ENCODE data around the gene NANP.

GRCh38 chr20:25563876-25564275 lies 59.9 kb downstream of the NANP start:
- TF ChIP-seq, protein P1, sequence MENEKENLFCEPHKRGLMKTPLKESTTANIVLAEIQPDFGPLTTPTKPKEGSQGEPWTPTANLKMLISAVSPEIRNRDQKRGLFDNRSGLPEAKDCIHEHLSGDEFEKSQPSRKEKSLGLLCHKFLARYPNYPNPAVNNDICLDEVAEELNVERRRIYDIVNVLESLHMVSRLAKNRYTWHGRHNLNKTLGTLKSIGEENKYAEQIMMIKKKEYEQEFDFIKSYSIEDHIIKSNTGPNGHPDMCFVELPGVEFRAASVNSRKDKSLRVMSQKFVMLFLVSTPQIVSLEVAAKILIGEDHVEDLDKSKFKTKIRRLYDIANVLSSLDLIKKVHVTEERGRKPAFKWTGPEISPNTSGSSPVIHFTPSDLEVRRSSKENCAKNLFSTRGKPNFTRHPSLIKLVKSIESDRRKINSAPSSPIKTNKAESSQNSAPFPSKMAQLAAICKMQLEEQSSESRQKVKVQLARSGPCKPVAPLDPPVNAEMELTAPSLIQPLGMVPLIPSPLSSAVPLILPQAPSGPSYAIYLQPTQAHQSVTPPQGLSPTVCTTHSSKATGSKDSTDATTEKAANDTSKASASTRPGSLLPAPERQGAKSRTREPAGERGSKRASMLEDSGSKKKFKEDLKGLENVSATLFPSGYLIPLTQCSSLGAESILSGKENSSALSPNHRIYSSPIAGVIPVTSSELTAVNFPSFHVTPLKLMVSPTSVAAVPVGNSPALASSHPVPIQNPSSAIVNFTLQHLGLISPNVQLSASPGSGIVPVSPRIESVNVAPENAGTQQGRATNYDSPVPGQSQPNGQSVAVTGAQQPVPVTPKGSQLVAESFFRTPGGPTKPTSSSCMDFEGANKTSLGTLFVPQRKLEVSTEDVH (IDR thresholded peaks at IDR 0.05; ENCODE audit: low read depth, partially characterized antibody) = no peak
- TF ChIP-seq RAD21 (IDR thresholded peaks at IDR 0.05; ENCODE audit: insufficient read depth, low read depth, low read length) (no peak), KDM1A (IDR thresholded peaks at IDR 0.05; ENCODE audit: borderline replicate concordance) (no peak), SMC3 (IDR thresholded peaks at IDR 0.05; ENCODE audit: borderline replicate concordance, low read length) (no peak), ZBTB40 (IDR thresholded peaks at IDR 0.05; ENCODE audit: borderline replicate concordance) (no peak), ZNF24 (IDR thresholded peaks at IDR 0.05) (no peak), POLR2AphosphoS5 (IDR thresholded peaks at IDR 0.05; ENCODE audit: low read length) (no peak), HCFC1 (IDR thresholded peaks at IDR 0.05; ENCODE audit: low read length) (no peak), NFYB (IDR thresholded peaks at IDR 0.05; ENCODE audit: insufficient read depth, low read depth, low read length) (no peak), TAF1 (IDR thresholded peaks at IDR 0.05; ENCODE audit: borderline replicate concordance, low read depth, low read length) (no peak), POLR2A (IDR thresholded peaks at IDR 0.05; ENCODE audit: low read depth, low read length) (no peak), CBX5 (IDR thresholded peaks at IDR 0.05; ENCODE audit: low read depth) (no peak)

All from GM12878 (cell line).